Neuronal stem cell (in vitro differentiated cells): ENCODE data around the gene NSF.

Experiments used
- DNase-seq: peaks from one replicate; pipeline ENCODE4 v3.0.0-alpha.2; 2013; ENCODE audit warnings: low spot score
- H2AFZ ChIP-seq: one replicate; pipeline ENCODE4 v1.6.1; 2013; ENCODE audit warnings: mild to moderate bottlenecking, low read length, inconsistent platforms
- H2AK5ac ChIP-seq: 2 replicates; pipeline ENCODE4 v1.6.1; 2013; ENCODE audit warnings: low read depth, mild to moderate bottlenecking, inconsistent platforms, low read length, moderate library complexity, mixed read lengths
- H2BK120ac ChIP-seq: 2 replicates; pipeline ENCODE4 v1.6.1; 2013; ENCODE audit warnings: low read depth, mild to moderate bottlenecking, inconsistent platforms, low read length, moderate library complexity, mixed read lengths
- H2BK12ac ChIP-seq: one replicate; pipeline ENCODE4 v1.6.1; 2013; ENCODE audit warnings: low read length, inconsistent platforms
- H2BK15ac ChIP-seq: 2 replicates; pipeline ENCODE4 v1.6.1; 2013; ENCODE audit warnings: mild to moderate bottlenecking, low read length, inconsistent platforms, mixed read lengths
- H2BK5ac ChIP-seq: one replicate; pipeline ENCODE4 v1.6.1; 2013; ENCODE audit warnings: inconsistent platforms, mild to moderate bottlenecking, low read length, moderate library complexity
- H3K14ac ChIP-seq: one replicate; pipeline ENCODE4 v1.6.1; 2013; ENCODE audit warnings: low read length, inconsistent platforms
- H3K18ac ChIP-seq: 2 replicates; pipeline ENCODE4 v1.6.1; 2013; ENCODE audit warnings: low read length, inconsistent platforms
- H3K23ac ChIP-seq: 2 replicates; pipeline ENCODE4 v1.6.1; 2013; ENCODE audit warnings: low read depth, mild to moderate bottlenecking, mixed read lengths, low read length, inconsistent platforms; ENCODE audit not compliant: poor library complexity
- H3K27ac ChIP-seq: replicated peaks from 3 replicates; pipeline ENCODE4 v1.5.1; 2013; ENCODE audit warnings: low read length, inconsistent platforms
- H3K27me3 ChIP-seq, 3 experiments: 2 replicates each; pipeline ENCODE4 v1.6.1; 2013; ENCODE audit warnings: low read length in 3 of 3, mild to moderate bottlenecking in 2 of 3, inconsistent platforms in 1 of 3, low read depth in 1 of 3, mixed read lengths in 1 of 3, moderate library complexity in 1 of 3; ENCODE audit not compliant: control insufficient read depth in 3 of 3, insufficient read depth in 3 of 3
- H3K36me3 ChIP-seq, 2 donors: replicated peaks in 1 of 2; 2 replicates each; pipeline ENCODE4 v1.6.1; 2013; ENCODE audit warnings: low read length in 2 of 2; ENCODE audit not compliant: control insufficient read depth in 2 of 2, insufficient read depth in 2 of 2
- H3K4ac ChIP-seq: 2 replicates; pipeline ENCODE4 v1.6.1; 2013; ENCODE audit warnings: inconsistent platforms, mild to moderate bottlenecking, low read length, moderate library complexity
- H3K4me1 ChIP-seq, 2 donors: 1 replicate in 1 of 2; 2 replicates in 1 of 2; pipeline ENCODE4 v1.6.1; 2013; ENCODE audit warnings: low read length in 2 of 2, low read depth in 1 of 2; ENCODE audit not compliant: control insufficient read depth in 2 of 2, insufficient read depth in 1 of 2
- H3K4me2 ChIP-seq: one replicate; pipeline ENCODE4 v1.6.1; 2013; ENCODE audit warnings: mild to moderate bottlenecking, low read length, inconsistent platforms; ENCODE audit not compliant: insufficient read depth, poor library complexity, severe bottlenecking
- H3K4me3 ChIP-seq, 2 donors: 2 replicates each; pipeline ENCODE4 v1.5.1; 2013; ENCODE audit warnings: low read length in 2 of 2, mild to moderate bottlenecking in 2 of 2, inconsistent platforms in 1 of 2, moderate library complexity in 1 of 2
- H3K79me1 ChIP-seq: one replicate; pipeline ENCODE4 v1.6.1; 2013; ENCODE audit warnings: low read depth, mild to moderate bottlenecking, inconsistent platforms, low read length, moderate library complexity
- H3K9ac ChIP-seq: one replicate; pipeline ENCODE4 v1.6.1; 2013; ENCODE audit warnings: mild to moderate bottlenecking, low read depth, low read length, inconsistent platforms; ENCODE audit not compliant: poor library complexity
- H3K9me3 ChIP-seq, 2 donors: replicated peaks in 1 of 2; 2 replicates each; pipeline versions ENCODE3 to v1.6.1; 2013; ENCODE audit warnings: low read length in 2 of 2, mild to moderate bottlenecking in 2 of 2, inconsistent platforms in 1 of 2, low read depth in 1 of 2, mixed read lengths in 1 of 2, moderate library complexity in 1 of 2; ENCODE audit not compliant: control insufficient read depth in 2 of 2, insufficient read depth in 1 of 2
- H4K8ac ChIP-seq: one replicate; pipeline ENCODE4 v1.6.1; 2013; ENCODE audit warnings: low read depth, mild to moderate bottlenecking, inconsistent platforms, low read length, moderate library complexity
- H4K91ac ChIP-seq: one replicate; pipeline ENCODE4 v1.6.1; 2013; ENCODE audit warnings: low read length, low read depth, mild to moderate bottlenecking, inconsistent platforms; ENCODE audit not compliant: poor library complexity
- WGBS, 2 donors: extraction: QIAGEN DNeasy Blood & Tissue Kit; methylation state at CpG; one replicate each; pipeline ENCODE4 v1.1.7; 2013; ENCODE audit warnings: missing lambda C conversion rate in 2 of 2, mixed read lengths in 1 of 2; ENCODE audit not compliant: insufficient read length in 2 of 2, insufficient replicate concordance in 1 of 2; ENCODE audit errors: extremely low coverage in 2 of 2; 5-methylcytosine and 5-hydroxymethylcytosine counted together

Gene NSF

DNA sequence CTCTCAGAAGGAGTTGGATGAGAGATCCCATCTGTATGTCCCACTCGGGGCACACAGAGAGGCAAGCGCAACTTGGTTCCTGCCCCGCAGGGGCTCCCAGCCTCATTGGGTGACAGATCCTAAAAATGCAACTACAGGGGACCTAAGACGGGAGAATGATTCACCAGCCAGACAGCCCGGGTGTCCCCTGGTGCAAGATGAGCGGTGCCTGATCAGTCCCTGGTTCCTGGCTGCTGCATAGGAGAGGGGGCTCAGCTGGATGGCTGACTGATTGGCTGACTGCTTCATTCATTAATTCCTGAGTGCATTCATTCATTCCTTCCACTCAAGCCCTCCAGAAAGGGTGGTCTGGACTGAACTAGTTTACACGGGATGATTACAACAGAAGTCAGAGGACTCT is 206.1 kb downstream of the NSF start:
- no peak for DNase-seq
- H3K9ac ChIP-seq = no peak overlapping the region
- no peak overlapping the region for H3K4ac ChIP-seq
- no peak overlapping the region for H3K18ac ChIP-seq
- H2BK15ac ChIP-seq = no peak overlapping the region
- H3K4me2 ChIP-seq = no peak overlapping the region
- no peak overlapping the region for H4K91ac ChIP-seq
- no peaks in the 10 kb centered on the region for H3K9me3 ChIP-seq
- H3K4me1 ChIP-seq = peaks cover 0 to 3% of the 10 kb centered on the region in 2 donors
- H2BK120ac ChIP-seq = no peak overlapping the region
- no CpG with 5 or more reads among the region's 7 CpGs for WGBS, 2 donors
- no peak overlapping the region for H2AK5ac ChIP-seq
- H3K36me3 ChIP-seq = peaks cover 0 to 13% of the 10 kb centered on the region in 2 donors
- H3K4me3 ChIP-seq = no peak overlapping the region
- H4K8ac ChIP-seq = no peak overlapping the region
- H3K27ac ChIP-seq = no peak overlapping the region
- H3K27me3 ChIP-seq = no peaks in the 10 kb centered on the region
- no peak overlapping the region for H3K23ac ChIP-seq
- no peak overlapping the region for H2BK12ac ChIP-seq
- no peak overlapping the region for H2AFZ ChIP-seq
- H3K79me1 ChIP-seq = no peaks in the 10 kb centered on the region
- no peak overlapping the region for H2BK5ac ChIP-seq
- no peak overlapping the region for H3K14ac ChIP-seq

DNA sequence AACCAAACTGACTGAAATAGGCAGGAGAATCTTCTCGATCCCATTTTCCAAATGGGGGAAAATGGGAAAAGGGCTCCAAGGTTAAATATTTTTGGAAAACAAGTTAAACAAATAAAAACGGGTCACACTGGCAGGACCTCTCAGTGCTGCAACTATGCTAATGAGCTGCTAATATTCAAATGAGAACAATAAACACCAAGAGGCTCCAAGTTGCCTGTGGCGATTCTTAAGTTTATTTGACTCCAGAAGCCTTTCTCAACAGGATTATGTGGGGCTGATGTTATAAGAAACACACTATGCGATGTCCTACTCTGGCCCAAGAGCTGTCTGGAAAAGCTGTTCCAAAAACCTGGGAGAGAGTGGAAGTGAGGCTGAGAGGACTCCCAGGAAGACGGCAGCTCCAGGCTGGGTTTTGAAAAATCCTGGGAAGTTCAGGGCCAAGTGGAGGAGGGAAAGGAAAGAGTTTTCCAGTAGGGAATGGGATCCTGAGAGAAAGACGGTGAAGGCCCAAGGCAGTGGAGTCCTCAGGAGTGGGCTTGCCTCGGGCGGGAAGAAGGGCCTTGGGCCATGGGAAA is 206.6 kb downstream of the NSF start:
- H3K14ac ChIP-seq = no peak overlapping the region
- H3K27me3 ChIP-seq = no peaks in the 10 kb centered on the region
- no peak overlapping the region for H2BK5ac ChIP-seq
- no peak for DNase-seq
- no peak overlapping the region for H4K91ac ChIP-seq
- no peak overlapping the region for H3K23ac ChIP-seq
- H2AK5ac ChIP-seq = no peak overlapping the region
- no peak overlapping the region for H2BK15ac ChIP-seq
- H2BK120ac ChIP-seq = no peak overlapping the region
- H3K9me3 ChIP-seq = no peaks in the 10 kb centered on the region
- no peak overlapping the region for H3K27ac ChIP-seq
- H3K36me3 ChIP-seq = peaks cover 0 to 11% of the 10 kb centered on the region in 2 donors
- H3K4me1 ChIP-seq = peaks cover 0 to 3% of the 10 kb centered on the region in 2 donors
- no peak overlapping the region for H3K4me3 ChIP-seq
- no peak overlapping the region for H3K4me2 ChIP-seq
- no peak overlapping the region for H4K8ac ChIP-seq
- WGBS, 2 donors = no CpG with 5 or more reads among the region's 8 CpGs
- no peak overlapping the region for H2BK12ac ChIP-seq
- no peaks in the 10 kb centered on the region for H3K79me1 ChIP-seq
- H3K9ac ChIP-seq = no peak overlapping the region
- H3K18ac ChIP-seq = no peak overlapping the region
- H3K4ac ChIP-seq = no peak overlapping the region
- H2AFZ ChIP-seq = no peak overlapping the region

DNA sequence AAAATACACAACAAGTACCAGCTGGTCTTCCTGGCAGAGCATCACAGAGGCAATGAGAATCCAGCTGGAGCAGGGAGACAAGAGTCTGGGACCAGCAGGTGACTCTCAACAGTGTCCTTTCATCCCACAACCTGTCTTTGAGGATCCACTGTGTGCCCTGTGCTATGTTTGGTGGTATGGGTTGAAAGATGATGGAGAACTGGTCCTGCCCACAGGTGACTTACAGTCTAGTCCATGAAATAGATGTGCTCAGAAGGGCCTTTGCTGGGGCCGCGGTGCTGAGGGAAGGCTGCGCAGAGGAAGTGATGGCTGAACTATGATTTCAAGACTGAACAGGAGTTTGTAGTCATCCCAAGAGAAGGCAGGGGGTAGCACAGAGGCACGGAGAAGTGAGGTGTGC is 210.1 kb downstream of the NSF start:
- H3K79me1 ChIP-seq = no peaks in the 10 kb centered on the region
- DNase-seq = no peak
- H3K9ac ChIP-seq = no peak overlapping the region
- no peak overlapping the region for H4K8ac ChIP-seq
- peaks cover 0 to 2% of the 10 kb centered on the region in 2 donors for H3K9me3 ChIP-seq
- H2BK12ac ChIP-seq = no peak overlapping the region
- H3K23ac ChIP-seq = no peak overlapping the region
- H2AFZ ChIP-seq = no peak overlapping the region
- H3K4me1 ChIP-seq = no peaks in the 10 kb centered on the region
- no peak overlapping the region for H2AK5ac ChIP-seq
- no peak overlapping the region for H2BK120ac ChIP-seq
- no CpG with 5 or more reads among the region's 4 CpGs for WGBS, 2 donors
- no peak overlapping the region for H3K4ac ChIP-seq
- H3K36me3 ChIP-seq = peaks cover 0 to 27% of the 10 kb centered on the region in 2 donors
- H3K18ac ChIP-seq = no peak overlapping the region
- no peak overlapping the region for H3K4me3 ChIP-seq
- no peak overlapping the region for H4K91ac ChIP-seq
- no peak overlapping the region for H3K4me2 ChIP-seq
- H3K14ac ChIP-seq = no peak overlapping the region
- no peaks in the 10 kb centered on the region for H3K27me3 ChIP-seq
- H2BK15ac ChIP-seq = no peak overlapping the region
- no peak overlapping the region for H3K27ac ChIP-seq
- no peak overlapping the region for H2BK5ac ChIP-seq

DNA sequence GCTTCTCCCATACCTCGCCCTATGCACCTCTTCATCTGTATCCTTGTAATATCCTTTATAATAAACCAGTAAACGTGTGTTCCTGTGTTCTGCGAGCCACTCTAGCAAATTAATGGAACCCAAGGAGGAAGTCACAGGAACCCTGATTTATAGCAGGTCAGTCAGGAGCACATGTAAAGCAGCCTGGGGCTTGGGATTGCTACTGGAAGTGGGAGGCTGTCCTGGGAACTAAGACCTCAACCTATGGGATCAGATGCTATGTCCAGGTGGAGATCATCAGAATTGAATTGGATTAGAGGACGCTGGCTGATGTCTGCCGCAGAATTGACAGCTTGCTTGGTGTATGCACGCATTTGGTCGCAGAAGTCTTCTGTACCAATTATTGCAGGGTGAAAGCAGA is 212.3 kb downstream of the NSF start:
- Histone ChIP-seq H3K14ac (no peak overlapping the region), H2BK15ac (no peak overlapping the region), H3K4me3 (no peak overlapping the region), H3K23ac (no peak overlapping the region), H3K27me3 (no peaks in the 10 kb centered on the region), H3K9ac (no peak overlapping the region), H3K4ac (no peak overlapping the region), H2BK5ac (no peak overlapping the region), H2BK12ac (no peak overlapping the region), H3K4me2 (no peak overlapping the region), H3K9me3 (peaks cover 0 to 5% of the 10 kb centered on the region in 2 donors), H2AK5ac (no peak overlapping the region), H4K8ac (no peak overlapping the region), H2AFZ (no peak overlapping the region), H4K91ac (no peak overlapping the region), H3K4me1 (no peaks in the 10 kb centered on the region), H3K79me1 (no peaks in the 10 kb centered on the region), H2BK120ac (no peak overlapping the region), H3K36me3 (peaks cover 0 to 40% of the 10 kb centered on the region in 2 donors), H3K18ac (no peak overlapping the region), H3K27ac (no peak overlapping the region)
- no CpG with 5 or more reads among the region's 7 CpGs for WGBS, 2 donors
- DNase-seq = no peak
